HepG2 (cell line): ENCODE data around the gene PLXDC2. TPM values are rescaled to one million over a fixed set of nuclear protein-coding genes. Genes with fewer than 3 reads are reported as not detected.
A peak's percentile ranks its signal among the peaks of the same experiment; 100 is the strongest.

Experiments used
- ATAC-seq: fragments of 200-7000 bp; cut with Tn5 transposase; 3 replicates; pipeline ENCODE4 v1.9.1; 2020; ENCODE audit warnings: mild to moderate bottlenecking, moderate library complexity
- BruUV-seq: library from RNA; stranded (reverse); fragments of 400-500 nt; replicated peaks from 2 replicates; lab custom pipeline; 2021; lab: Mats Ljungman, UMichigan
- CTCF ChIA-PET: fragments of 300-600 bp; formaldehyde crosslinking; extraction: SDS; loops from one replicate; lab custom pipeline; 2021; ENCODE audit warnings: low total read pairs, inconsistent platforms, low intra/inter-chr PET ratio; lab: Yijun Ruan, JAX
- POLR2A ChIA-PET: fragments of 350-600 bp; sonication (Branson Sonifier 250); formaldehyde crosslinking; loops from one replicate; lab custom pipeline; 2020; ENCODE audit warnings: antibody characterized with exemption, inconsistent platforms; lab: Yijun Ruan, JAX
- DNase-seq: peaks from one replicate; pipeline ENCODE4 v3.0.0-alpha.2; 2015; ENCODE audit warnings: low spot score
- FAIRE-seq: peaks from 3 replicates; lab custom pipeline; 2011; peaks lifted over from hg19 to GRCh38; lab: Jason Lieb, UNC
- H2AFZ ChIP-seq: one replicate; pipeline ENCODE4 v1.6.1; 2011; ENCODE audit warnings: low read length, inconsistent platforms
- H3K27ac ChIP-seq: fragments of 300-600 bp; 3 replicates; pipeline ENCODE4 v1.8.0; 2011; ENCODE audit warnings: mixed run types, mild to moderate bottlenecking, mixed read lengths, low read length, inconsistent platforms; ENCODE audit not compliant: insufficient read depth; ENCODE audit errors: extremely low read length
- H3K27me3 ChIP-seq, 2 experiments: fragments of 200-600 bp in 1 of 2; 2 replicates in 1 of 2; 3 replicates in 1 of 2; pipeline versions ENCODE4 v1.6.0 to v1.8.0; 2011; ENCODE audit warnings: low read length in 2 of 2, mild to moderate bottlenecking in 2 of 2, moderate library complexity in 2 of 2, inconsistent platforms in 1 of 2; ENCODE audit not compliant: insufficient read depth in 2 of 2, control insufficient read depth in 1 of 2
- H3K36me3 ChIP-seq, 2 experiments: fragments of 200-600 bp in 1 of 2; replicated peaks in 1 of 2; 2 replicates in 1 of 2; 3 replicates in 1 of 2; pipeline versions ENCODE4 v1.5.1 to v1.8.0; 2011; ENCODE audit warnings: low read length in 2 of 2, inconsistent platforms in 1 of 2; ENCODE audit not compliant: insufficient read depth in 2 of 2, control insufficient read depth in 1 of 2
- H3K4me1 ChIP-seq: 2 replicates; pipeline ENCODE4 v1.5.1; 2012; ENCODE audit warnings: low read length, inconsistent platforms; ENCODE audit not compliant: insufficient read depth
- H3K4me2 ChIP-seq: 2 replicates; pipeline ENCODE4 v1.6.0; 2011; ENCODE audit warnings: low read depth, low read length, inconsistent platforms
- H3K4me3 ChIP-seq, 3 experiments: fragments of 200-600 bp in 1 of 3; sonication (generic), shearing (Covaris generic) in 1 of 3; replicated peaks in 1 of 3; 2 replicates each; pipeline ENCODE4 v1.5.1; 2011 to 2016; ENCODE audit warnings: low read length in 3 of 3, inconsistent platforms in 2 of 3, low read depth in 2 of 3, mild to moderate bottlenecking in 2 of 3, control low read depth in 1 of 3, mixed read lengths in 1 of 3; ENCODE audit not compliant: insufficient read depth in 1 of 3
- H3K79me2 ChIP-seq: one replicate; pipeline ENCODE4 v1.6.1; 2011; ENCODE audit warnings: low read length, inconsistent platforms; ENCODE audit not compliant: insufficient read depth
- H3K9ac ChIP-seq: 2 replicates; pipeline ENCODE4 v1.6.0; 2011; ENCODE audit warnings: mild to moderate bottlenecking, low read depth, low read length, inconsistent platforms; ENCODE audit not compliant: insufficient read depth
- H3K9me3 ChIP-seq: 2 replicates; pipeline ENCODE4 v1.5.1; 2012; ENCODE audit warnings: mild to moderate bottlenecking, low read length
- H4K20me1 ChIP-seq: 2 replicates; pipeline ENCODE4 v1.6.0; 2011; ENCODE audit warnings: inconsistent platforms, mild to moderate bottlenecking, low read length, moderate library complexity; ENCODE audit not compliant: insufficient read depth
- CEBPB ChIP-seq: IDR thresholded peaks from 2 replicates; pipeline ENCODE4 v1.6.1; 2011; ENCODE audit warnings: low read depth, low read length, improper control_type of control experiment, borderline replicate concordance
- CSRNP1 ChIP-seq: sonication (generic); formaldehyde crosslinking; IDR thresholded peaks from 2 replicates; pipeline ENCODE4 v1.8.1; 2023; ENCODE audit warnings: mild to moderate bottlenecking, missing genetic modification reagents
- MTA3 ChIP-seq: sonication (generic); formaldehyde crosslinking; IDR thresholded peaks from 2 replicates; pipeline ENCODE4 v1.4.0; 2020; ENCODE audit warnings: missing genetic modification reagents
- RFX1 ChIP-seq: fragments of 450-650 bp; IDR thresholded peaks from 2 replicates; pipeline ENCODE4 v1.6.1; 2017
- TSC22D2 ChIP-seq: sonication (generic); formaldehyde crosslinking; IDR thresholded peaks from 2 replicates; pipeline ENCODE4 v1.5.1; 2020; ENCODE audit warnings: missing genetic modification reagents, mild to moderate bottlenecking, borderline replicate concordance
- WGBS: methylation state at CpG from one replicate; pipeline ENCODE4 v1.1.6; 2017; ENCODE audit warnings: low lambda C conversion rate; 5-methylcytosine and 5-hydroxymethylcytosine counted together
- in situ Hi-C: cut with HindIII; loops from 2 replicates; pipeline ENCODE4 v1.10.0; 2017; ENCODE audit warnings: low pct_unique_long_range_greater_than_20kb; ENCODE audit not compliant: extremely low pct_ligation_motif_present
- intact Hi-C: fragments of 100-400 bp; cut with micrococcal nuclease; formaldehyde crosslinking; loops from one replicate; pipeline ENCODE4 v1.10.0; 2022; ENCODE audit not compliant: unreplicated experiment
- polyA plus RNA-seq, 8 experiments: library from polyadenylated mRNA; depleted of rRNA in 3 of 8; stranded (reverse) in 7 of 8; unstranded in 1 of 8; fragments of >200 nt; fragmentation: Illumina TruSeq in 4 of 8; extraction: Trizol in 4 of 8; gene quantifications; 2 replicates each; pipeline versions ENCODE4 v1.2.1 to v1.2.3, GENCODE V29; 2011 to 2016; ENCODE audit warnings: low read depth in 4 of 8, missing spikeins in 1 of 8, mixed read lengths in 1 of 8; ENCODE audit not compliant: insufficient read depth in 1 of 8
- total RNA-seq, 5 experiments: library from RNA; depleted of rRNA; stranded (reverse); fragments of >200 nt; fragmentation: Illumina TruSeq; extraction: Trizol; gene quantifications; 2 replicates each; pipeline ENCODE4 v1.2.3, GENCODE V29; 2016; ENCODE audit warnings: low read depth in 1 of 5
- TF ChIP-seq, protein P1 (sequence below): sonication (generic); formaldehyde crosslinking; IDR thresholded peaks from 2 replicates; pipeline ENCODE4 v1.4.0; 2020; ENCODE audit warnings: mild to moderate bottlenecking, missing genetic modification reagents

Gene PLXDC2
- total and polyA plus RNA-seq, 2 of the 13 experiments (the other 11 are each of a cell fraction or from before 2014, with no cell fraction given): 2.1 to 2.4 TPM

DNA sequence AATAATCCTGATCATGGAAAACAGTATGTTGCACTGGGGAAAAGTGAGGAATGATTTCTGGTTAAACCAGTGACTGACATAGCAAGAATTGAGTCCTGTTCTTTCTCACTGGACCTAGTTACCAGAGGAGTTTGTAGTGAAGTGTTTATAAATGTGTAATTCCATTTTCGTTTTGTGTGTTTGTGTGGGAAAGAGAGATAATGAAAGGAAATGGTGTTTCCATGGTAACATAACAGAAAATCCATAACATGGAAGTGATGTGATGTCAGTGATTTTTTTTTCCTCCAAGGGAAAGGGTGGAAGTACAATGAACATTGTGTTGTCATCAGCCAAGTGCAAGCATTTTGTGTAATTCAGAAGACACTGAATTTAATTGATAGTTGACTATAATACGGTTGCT, 283.9 kb downstream of the PLXDC2 start:
- TF ChIP-seq TSC22D2 (no peak), MTA3 (no peak), RFX1 (peak; percentile 65; the same call in 1 of the 2 replicates)
- TF ChIP-seq, protein P1, sequence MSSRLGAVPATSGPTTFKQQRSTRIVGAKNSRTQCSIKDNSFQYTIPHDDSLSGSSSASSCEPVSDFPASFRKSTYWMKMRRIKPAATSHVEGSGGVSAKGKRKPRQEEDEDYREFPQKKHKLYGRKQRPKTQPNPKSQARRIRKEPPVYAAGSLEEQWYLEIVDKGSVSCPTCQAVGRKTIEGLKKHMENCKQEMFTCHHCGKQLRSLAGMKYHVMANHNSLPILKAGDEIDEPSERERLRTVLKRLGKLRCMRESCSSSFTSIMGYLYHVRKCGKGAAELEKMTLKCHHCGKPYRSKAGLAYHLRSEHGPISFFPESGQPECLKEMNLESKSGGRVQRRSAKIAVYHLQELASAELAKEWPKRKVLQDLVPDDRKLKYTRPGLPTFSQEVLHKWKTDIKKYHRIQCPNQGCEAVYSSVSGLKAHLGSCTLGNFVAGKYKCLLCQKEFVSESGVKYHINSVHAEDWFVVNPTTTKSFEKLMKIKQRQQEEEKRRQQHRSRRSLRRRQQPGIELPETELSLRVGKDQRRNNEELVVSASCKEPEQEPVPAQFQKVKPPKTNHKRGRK: no peak
- Histone ChIP-seq H3K4me1 (no peaks in the 10 kb centered on the region), H3K4me3 (no peak overlapping the region), H4K20me1 (no peaks in the 10 kb centered on the region), H2AFZ (no peak overlapping the region), H3K27ac (no peak overlapping the region), H3K9me3 (no peaks in the 10 kb centered on the region), H3K4me2 (no peak overlapping the region), H3K27me3 (no peaks in the 10 kb centered on the region), H3K9ac (no peak overlapping the region), H3K36me3 (no peaks in the 10 kb centered on the region), H3K79me2 (no peaks in the 10 kb centered on the region)
- 32% methylated on average over 2 of the region's 2 CpGs for WGBS
- in situ Hi-C loops: no loop called here
- ChIA-PET CTCF (no interaction called here), POLR2A (no interaction called here)
- ATAC-seq (no peak), FAIRE-seq (no peak), DNase-seq (no peak)
- BruUV-seq: no TSS peak
- intact Hi-C loops: no loop called here

DNA sequence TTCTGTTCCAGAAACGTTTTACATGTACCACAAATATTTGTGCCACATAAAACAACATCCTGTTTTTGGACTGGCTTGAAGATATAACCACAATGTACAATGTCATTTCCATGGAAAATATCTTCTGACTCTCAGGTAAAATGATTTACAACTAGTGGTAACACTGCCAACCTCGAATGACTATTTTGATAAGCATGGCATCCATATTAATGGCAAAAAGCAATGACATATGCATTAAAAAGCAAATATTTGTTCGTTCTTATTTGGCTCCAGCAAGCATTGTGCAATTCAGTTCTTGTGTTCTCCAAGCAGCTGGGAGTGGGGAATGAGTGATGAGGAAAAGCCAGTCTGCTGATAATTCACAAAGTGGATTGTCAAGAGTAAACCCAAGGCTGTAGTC, 289.0 kb downstream of the PLXDC2 start:
- Histone ChIP-seq H3K4me2 (no peak overlapping the region), H3K27me3 (no peaks in the 10 kb centered on the region), H3K27ac (no peak overlapping the region), H3K4me3 (no peak overlapping the region), H3K79me2 (no peaks in the 10 kb centered on the region), H2AFZ (no peak overlapping the region), H3K9me3 (no peaks in the 10 kb centered on the region), H3K36me3 (no peaks in the 10 kb centered on the region), H4K20me1 (no peaks in the 10 kb centered on the region), H3K4me1 (no peaks in the 10 kb centered on the region), H3K9ac (no peak overlapping the region)
- TF ChIP-seq CSRNP1 (CRISPR knock-in tag) (no peak), CEBPB (peak; percentile 58; the same call in 1 of the 2 replicates)
- ChIA-PET POLR2A (no interaction called here), CTCF (no interaction called here)
- ATAC-seq (no peak), FAIRE-seq (no peak), DNase-seq (no peak)
- intact Hi-C loops (no loop called here), in situ Hi-C loops (no loop called here)
- no TSS peak for BruUV-seq
- 15% methylated on average over 3 of the region's 3 CpGs for WGBS
